DMS53 (cell line): ENCODE results near the gene VSTM2L.
A peak's percentile ranks its signal among the peaks of the same experiment; 100 is the strongest.

ENCODE experiments used
- DNase-seq: peaks from one replicate; lab custom pipeline; 2025; lab: John Stamatoyannopoulos, UW

VSTM2L gene

GRCh38 chr20:37899105-37900045, 3.6 kb upstream of the VSTM2L start:
- no peak for DNase-seq

- no peak for DNase-seq
Observed at GRCh38 chr20:37901240-37901639, 1.7 kb upstream of the VSTM2L start.

- DNase-seq, result peak; percentile 91
Observed at GRCh38 chr20:37901654-37902503, 1.0 kb upstream of the VSTM2L start.

- peak; percentile 60 for DNase-seq
Observed at GRCh38 chr20:37903317-37904007, 535 bp downstream of the VSTM2L start.

GRCh38 chr20:37904008-37904642, 1.2 kb downstream of the VSTM2L start:
- DNase-seq, result peak; percentile 17

GRCh38 chr20:37904845-37905373, 2.0 kb downstream of the VSTM2L start:
- no peak for DNase-seq

GRCh38 chr20:37905671-37906613, 3.0 kb downstream of the VSTM2L start:
- DNase-seq, result no peak

- no peak for DNase-seq
Observed at GRCh38 chr20:37907330-37907676, 4.4 kb downstream of the VSTM2L start.

GRCh38 chr20:37907677-37908401, 4.9 kb downstream of the VSTM2L start:
- no peak for DNase-seq

- no peak for DNase-seq
Observed at GRCh38 chr20:37911261-37911660, 8.3 kb downstream of the VSTM2L start.

GRCh38 chr20:37911838-37912281, 8.9 kb downstream of the VSTM2L start:
- DNase-seq, result no peak

- no peak for DNase-seq
Observed at GRCh38 chr20:37912874-37913273, 9.9 kb downstream of the VSTM2L start.

GRCh38 chr20:37913567-37914366, 10.8 kb downstream of the VSTM2L start:
- no peak for DNase-seq

- no peak for DNase-seq
Observed at GRCh38 chr20:37914367-37914671, 11.4 kb downstream of the VSTM2L start.

- DNase-seq, result no peak
Observed at GRCh38 chr20:37914672-37915433, 11.9 kb downstream of the VSTM2L start.

- DNase-seq, result no peak
Observed at GRCh38 chr20:37915434-37915787, 12.5 kb downstream of the VSTM2L start.

GRCh38 chr20:37915800-37916570, 13.1 kb downstream of the VSTM2L start:
- no peak for DNase-seq

- no peak for DNase-seq
Observed at GRCh38 chr20:37917461-37917860, 14.5 kb downstream of the VSTM2L start.
